Glutamatergic neuron (in vitro differentiated cells): ENCODE results near the gene IL10RB. TPM values are rescaled to one million over a fixed set of nuclear protein-coding genes. Genes with fewer than 3 reads are reported as not detected.

ENCODE experiments used
- DNase-seq: peaks from one replicate; pipeline ENCODE4 v3.0.0; 2022
- H3K27ac Mint-ChIP-seq: one replicate; pipeline ENCODE4 v1.8.0; 2020; ENCODE audit warnings: mild to moderate bottlenecking, mixed read lengths, inconsistent platforms; ENCODE audit not compliant: unreplicated experiment
- H3K27me3 Mint-ChIP-seq: one replicate; pipeline ENCODE4 v1.8.0; 2020; ENCODE audit warnings: mild to moderate bottlenecking, moderate library complexity, mixed read lengths, inconsistent platforms; ENCODE audit not compliant: unreplicated experiment
- H3K36me3 Mint-ChIP-seq: one replicate; pipeline ENCODE4 v1.8.0; 2020; ENCODE audit warnings: mild to moderate bottlenecking, mixed read lengths, inconsistent platforms; ENCODE audit not compliant: unreplicated experiment
- H3K4me1 Mint-ChIP-seq: one replicate; pipeline ENCODE4 v1.8.0; 2020; ENCODE audit warnings: mild to moderate bottlenecking, low read depth, mixed read lengths, inconsistent platforms; ENCODE audit not compliant: unreplicated experiment
- H3K4me3 Mint-ChIP-seq: one replicate; pipeline ENCODE4 v1.8.0; 2020; ENCODE audit warnings: mild to moderate bottlenecking, mixed read lengths, inconsistent platforms; ENCODE audit not compliant: unreplicated experiment
- H3K9me3 Mint-ChIP-seq: one replicate; pipeline ENCODE4 v1.8.0; 2020; ENCODE audit warnings: mild to moderate bottlenecking, moderate library complexity, mixed read lengths, inconsistent platforms; ENCODE audit not compliant: unreplicated experiment
- total RNA-seq: library from RNA; stranded (reverse); fragmentation: NEBNext Ultra II Directional; extraction: Animal tissue kit (Norgen Biotek cat#: 25700); gene quantifications from one replicate; pipeline ENCODE4 v1.2.1, GENCODE V29; 2021; ENCODE audit not compliant: unreplicated experiment
- TF ChIP-seq, protein P1 (sequence below): fragments of 200-600 bp; sonication (generic); IDR thresholded peaks from one replicate; pipeline ENCODE4 v1.5.0; 2021; ENCODE audit not compliant: partially characterized antibody, unreplicated experiment

The IL10RB gene
- total RNA-seq, 1 donor from 2014 or later, result 4.7 TPM

DNA sequence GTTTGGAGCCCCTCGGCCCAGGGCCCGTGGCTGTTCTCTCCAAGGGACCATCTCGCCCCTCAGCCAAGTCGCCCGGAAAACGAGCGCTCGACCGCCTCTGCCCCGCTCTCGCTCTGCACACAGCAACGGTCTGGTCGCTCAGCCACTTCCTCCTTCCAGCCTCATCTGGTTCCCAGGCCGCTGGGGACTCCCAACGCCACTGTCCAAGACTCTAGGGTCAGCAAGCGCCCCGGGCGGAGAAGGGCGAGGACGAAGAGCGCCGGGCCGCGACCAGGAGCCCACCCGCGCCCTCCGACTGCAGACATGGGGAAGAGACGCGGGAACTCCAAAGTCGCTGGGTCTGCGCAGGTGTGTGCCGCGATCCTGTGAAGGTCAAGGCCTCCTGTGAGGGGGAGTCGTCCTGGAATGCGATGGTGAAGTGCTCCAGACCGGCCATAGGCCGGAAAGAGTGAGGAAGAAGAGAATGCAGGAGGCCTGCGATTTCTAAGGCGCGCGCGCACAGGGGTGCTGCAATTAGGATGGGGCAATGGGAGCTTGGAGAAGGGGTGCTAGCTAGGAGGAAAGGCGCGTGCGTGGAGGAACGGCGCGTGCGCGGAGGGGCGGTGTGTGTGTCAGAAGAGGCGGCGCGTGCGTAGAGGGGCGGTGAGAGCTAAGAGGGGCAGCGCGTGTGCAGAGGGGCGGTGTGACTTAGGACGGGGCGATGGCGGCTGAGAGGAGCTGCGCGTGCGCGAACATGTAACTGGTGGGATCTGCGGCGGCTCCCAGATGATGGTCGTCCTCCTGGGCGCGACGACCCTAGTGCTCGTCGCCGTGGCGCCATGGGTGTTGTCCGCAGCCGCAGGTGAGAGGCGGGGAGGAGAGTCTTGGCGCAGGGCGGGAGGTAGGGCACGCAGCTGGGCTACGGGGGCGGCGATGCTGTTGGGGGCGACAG lies 58.4 kb downstream of the IL10RB start, which contains the start of gene IFNAR1:
TSS of gene IFNAR1 (plus strand) at position 680 of the 931 bp plus-strand sequence. CDS start at position 766, 86 bp downstream.
- H3K4me1 Mint-ChIP-seq, result peaks cover 6% of the 10 kb centered on the region
- H3K27ac Mint-ChIP-seq, result no peak within 1 kb of the TSS
- H3K27me3 Mint-ChIP-seq, result peaks cover 2% of the 10 kb centered on the region
- H3K9me3 Mint-ChIP-seq, result no peaks in the 10 kb centered on the region
- H3K36me3 Mint-ChIP-seq, result no peaks in the 10 kb centered on the region
- DNase-seq, result peak; percentile 98
- TF ChIP-seq, protein P1, sequence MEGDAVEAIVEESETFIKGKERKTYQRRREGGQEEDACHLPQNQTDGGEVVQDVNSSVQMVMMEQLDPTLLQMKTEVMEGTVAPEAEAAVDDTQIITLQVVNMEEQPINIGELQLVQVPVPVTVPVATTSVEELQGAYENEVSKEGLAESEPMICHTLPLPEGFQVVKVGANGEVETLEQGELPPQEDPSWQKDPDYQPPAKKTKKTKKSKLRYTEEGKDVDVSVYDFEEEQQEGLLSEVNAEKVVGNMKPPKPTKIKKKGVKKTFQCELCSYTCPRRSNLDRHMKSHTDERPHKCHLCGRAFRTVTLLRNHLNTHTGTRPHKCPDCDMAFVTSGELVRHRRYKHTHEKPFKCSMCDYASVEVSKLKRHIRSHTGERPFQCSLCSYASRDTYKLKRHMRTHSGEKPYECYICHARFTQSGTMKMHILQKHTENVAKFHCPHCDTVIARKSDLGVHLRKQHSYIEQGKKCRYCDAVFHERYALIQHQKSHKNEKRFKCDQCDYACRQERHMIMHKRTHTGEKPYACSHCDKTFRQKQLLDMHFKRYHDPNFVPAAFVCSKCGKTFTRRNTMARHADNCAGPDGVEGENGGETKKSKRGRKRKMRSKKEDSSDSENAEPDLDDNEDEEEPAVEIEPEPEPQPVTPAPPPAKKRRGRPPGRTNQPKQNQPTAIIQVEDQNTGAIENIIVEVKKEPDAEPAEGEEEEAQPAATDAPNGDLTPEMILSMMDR, result no peak
- H3K4me3 Mint-ChIP-seq, result no peak within 1 kb of the TSS

DNA sequence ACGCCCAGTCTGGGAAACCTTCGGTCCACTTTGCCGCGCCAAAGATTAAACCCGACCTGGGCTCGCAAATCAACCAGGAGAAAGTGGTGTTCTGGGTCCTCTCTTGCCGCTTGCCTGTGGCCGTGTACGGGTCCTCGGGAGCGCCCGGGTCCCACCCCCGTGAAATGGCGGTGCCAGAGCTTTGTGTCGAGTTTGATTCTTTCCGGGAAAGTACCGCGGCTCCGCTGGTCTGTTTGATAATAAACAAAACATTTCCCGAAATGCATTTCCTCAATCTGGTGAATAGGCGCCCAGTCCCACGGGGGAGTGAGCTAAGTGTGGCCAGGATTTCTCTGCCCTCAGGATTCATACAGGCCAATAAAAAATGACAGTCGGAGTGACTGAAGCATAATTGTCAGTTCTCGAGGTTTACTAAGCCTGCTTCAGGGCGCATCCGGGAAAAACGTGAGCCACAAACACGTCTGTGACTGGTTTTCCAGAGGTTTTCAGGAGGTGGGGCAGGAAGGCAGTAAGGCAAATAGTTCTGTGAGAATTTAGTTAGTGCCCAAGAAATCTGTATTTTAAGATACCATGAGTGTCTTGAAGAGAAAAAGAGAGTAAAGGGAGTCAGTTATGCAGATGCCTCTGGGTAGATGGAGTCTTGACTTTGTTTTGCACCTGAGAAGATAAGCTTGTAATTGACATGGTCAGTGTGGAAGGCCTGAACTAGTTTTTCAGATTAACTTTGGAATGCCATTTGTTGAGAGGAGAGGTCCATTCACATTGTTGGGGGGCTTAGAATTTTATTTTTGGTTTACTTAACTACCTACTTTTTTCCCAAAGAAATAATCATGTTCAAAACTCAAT lies 59.3 kb downstream of the IL10RB start:
- H3K4me3 Mint-ChIP-seq, result no peak overlapping the region
- no peak overlapping the region for H3K27ac Mint-ChIP-seq
- peak; percentile 43 for DNase-seq
- TF ChIP-seq, protein P1, result no peak
- H3K36me3 Mint-ChIP-seq, result peaks cover 5% of the 10 kb centered on the region
- H3K4me1 Mint-ChIP-seq, result peaks cover 6% of the 10 kb centered on the region
- no peaks in the 10 kb centered on the region for H3K27me3 Mint-ChIP-seq
- H3K9me3 Mint-ChIP-seq, result no peaks in the 10 kb centered on the region

DNA sequence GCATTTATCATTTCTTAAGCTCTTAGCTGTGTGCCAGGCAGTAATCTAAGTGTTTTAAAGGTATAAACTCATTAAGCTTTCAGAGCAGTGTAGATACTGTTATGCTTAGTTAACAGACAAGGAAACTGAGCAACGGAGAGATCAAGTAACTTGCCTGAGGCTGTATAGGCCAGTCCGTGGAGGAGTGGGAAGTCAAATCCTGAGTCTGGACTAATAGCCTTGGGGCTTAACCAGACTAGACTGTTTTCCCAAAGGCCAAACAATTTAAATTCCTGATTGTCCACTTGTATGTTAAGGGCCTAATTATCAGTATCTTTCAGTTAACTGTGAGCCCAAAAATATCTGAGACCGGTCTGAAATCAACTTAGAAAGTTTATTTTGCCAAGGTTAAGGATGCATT lies 61.2 kb downstream of the IL10RB start:
- no peak for DNase-seq
- peaks cover 12% of the 10 kb centered on the region for H3K36me3 Mint-ChIP-seq
- H3K4me1 Mint-ChIP-seq, result peaks cover 6% of the 10 kb centered on the region
- no peak overlapping the region for H3K4me3 Mint-ChIP-seq
- TF ChIP-seq, protein P1, result no peak
- no peaks in the 10 kb centered on the region for H3K27me3 Mint-ChIP-seq
- no peak overlapping the region for H3K27ac Mint-ChIP-seq
- H3K9me3 Mint-ChIP-seq, result peaks cover 2% of the 10 kb centered on the region

DNA sequence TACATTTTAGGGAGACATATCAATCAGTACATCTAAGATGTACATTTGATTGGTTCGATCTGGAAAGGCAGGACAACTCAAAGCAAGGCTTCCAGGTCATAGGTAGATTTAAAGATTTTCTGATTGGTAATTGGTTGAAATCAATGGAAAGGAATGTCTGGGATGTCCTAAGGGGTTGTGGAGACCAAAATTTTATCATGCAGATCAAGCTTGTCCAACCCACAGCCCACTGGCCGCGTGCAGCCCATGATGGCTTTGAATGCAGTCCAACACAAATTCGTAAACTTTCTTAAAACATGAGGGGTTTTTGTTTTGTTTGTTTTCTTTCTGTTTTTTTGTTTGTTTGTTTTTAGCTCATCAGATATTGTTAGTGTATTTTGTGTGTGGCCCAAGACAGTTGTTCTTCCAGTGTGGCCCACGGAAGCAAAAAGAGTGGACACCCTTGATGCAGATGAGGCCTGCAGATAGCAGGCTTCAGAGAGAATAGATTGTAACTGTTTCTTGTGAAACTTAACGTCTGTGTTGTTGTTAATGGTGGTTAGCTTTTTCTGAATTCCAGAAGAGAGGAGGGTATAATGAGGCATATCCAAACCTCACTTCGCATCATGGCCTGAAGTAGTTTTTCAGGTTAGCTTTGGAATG lies 61.7 kb downstream of the IL10RB start:
- TF ChIP-seq, protein P1, result no peak
- Mint-ChIP-seq H3K9me3 (peaks cover 2% of the 10 kb centered on the region), H3K27me3 (no peaks in the 10 kb centered on the region), H3K27ac (no peak overlapping the region), H3K4me1 (peaks cover 6% of the 10 kb centered on the region), H3K36me3 (peaks cover 18% of the 10 kb centered on the region), H3K4me3 (no peak overlapping the region)
- DNase-seq, result no peak
